ENCODE results near the gene LTBP2.

LTBP2 gene

GRCh38 chr14:74591394-74591793, 20.6 kb downstream of the LTBP2 start:
- TF ChIP-seq CTCF (conservative IDR thresholded peaks at IDR 0.05; ENCODE audit: low read length) = no peak
- DNase-seq (ENCODE audit: low read depth) = no peak
- no peak overlapping the region for H3K4me3 ChIP-seq (ENCODE audit: low read length)

- DNase-seq (ENCODE audit: low read depth) = no peak
- no peak overlapping the region for H3K4me3 ChIP-seq (ENCODE audit: low read length)
- no peak for TF ChIP-seq CTCF (conservative IDR thresholded peaks at IDR 0.05; ENCODE audit: low read length)
Measured at GRCh38 chr14:74589291-74589879, 22.7 kb downstream of the LTBP2 start.

GRCh38 chr14:74587363-74587707, 24.7 kb downstream of the LTBP2 start:
- TF ChIP-seq CTCF (conservative IDR thresholded peaks at IDR 0.05; ENCODE audit: low read length) = no peak
- H3K4me3 ChIP-seq (ENCODE audit: low read length) = no peak overlapping the region
- DNase-seq (ENCODE audit: low read depth) = no peak

GRCh38 chr14:74586681-74587362, 25.2 kb downstream of the LTBP2 start:
- H3K4me3 ChIP-seq (ENCODE audit: low read length) = no peak overlapping the region
- no peak for DNase-seq (ENCODE audit: low read depth)
- no peak for TF ChIP-seq CTCF (conservative IDR thresholded peaks at IDR 0.05; ENCODE audit: low read length)

GRCh38 chr14:74585406-74586335, 26.4 kb downstream of the LTBP2 start:
- no peak overlapping the region for H3K4me3 ChIP-seq (ENCODE audit: low read length)

GRCh38 chr14:74584951-74585350, 27.1 kb downstream of the LTBP2 start:
- no peak overlapping the region for H3K4me3 ChIP-seq (ENCODE audit: low read length)
- no peak for DNase-seq (ENCODE audit: low read depth)
- TF ChIP-seq CTCF (conservative IDR thresholded peaks at IDR 0.05; ENCODE audit: low read length) = no peak

More at GRCh38 chr14:74585406-74586335, 26.4 kb downstream of the LTBP2 start:
- no peak for DNase-seq (ENCODE audit: low read depth)
- no peak for TF ChIP-seq CTCF (conservative IDR thresholded peaks at IDR 0.05; ENCODE audit: low read length)
